ENCODE data around the gene OPA3.

DNA sequence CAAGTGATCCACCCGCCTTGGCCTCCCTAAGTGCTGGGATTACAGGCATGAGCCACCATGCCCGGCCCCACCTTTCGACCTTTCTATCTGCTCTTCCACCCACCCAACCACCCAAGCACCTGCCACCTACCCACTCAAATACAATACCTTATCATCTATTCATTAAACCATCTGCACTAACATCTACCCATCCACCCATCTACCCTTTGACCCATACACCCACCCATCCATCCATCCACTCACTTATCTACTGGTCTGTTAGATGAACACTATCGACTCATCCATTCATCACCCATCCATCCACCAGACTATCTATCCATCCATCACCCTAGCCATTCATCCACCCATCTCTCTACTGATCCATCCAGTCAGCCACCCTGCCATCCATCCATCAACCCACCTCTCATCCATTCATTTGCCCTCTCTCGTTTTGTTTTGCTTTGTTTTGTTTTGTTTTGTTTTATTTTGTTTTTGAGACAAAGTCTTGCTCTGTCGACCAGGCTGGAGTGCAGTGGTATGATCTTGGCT, 37.4 kb upstream of the OPA3 start:
- no peak for TF ChIP-seq POLR2A (IDR thresholded peaks at IDR 0.05)
- TF ChIP-seq, protein P1, sequence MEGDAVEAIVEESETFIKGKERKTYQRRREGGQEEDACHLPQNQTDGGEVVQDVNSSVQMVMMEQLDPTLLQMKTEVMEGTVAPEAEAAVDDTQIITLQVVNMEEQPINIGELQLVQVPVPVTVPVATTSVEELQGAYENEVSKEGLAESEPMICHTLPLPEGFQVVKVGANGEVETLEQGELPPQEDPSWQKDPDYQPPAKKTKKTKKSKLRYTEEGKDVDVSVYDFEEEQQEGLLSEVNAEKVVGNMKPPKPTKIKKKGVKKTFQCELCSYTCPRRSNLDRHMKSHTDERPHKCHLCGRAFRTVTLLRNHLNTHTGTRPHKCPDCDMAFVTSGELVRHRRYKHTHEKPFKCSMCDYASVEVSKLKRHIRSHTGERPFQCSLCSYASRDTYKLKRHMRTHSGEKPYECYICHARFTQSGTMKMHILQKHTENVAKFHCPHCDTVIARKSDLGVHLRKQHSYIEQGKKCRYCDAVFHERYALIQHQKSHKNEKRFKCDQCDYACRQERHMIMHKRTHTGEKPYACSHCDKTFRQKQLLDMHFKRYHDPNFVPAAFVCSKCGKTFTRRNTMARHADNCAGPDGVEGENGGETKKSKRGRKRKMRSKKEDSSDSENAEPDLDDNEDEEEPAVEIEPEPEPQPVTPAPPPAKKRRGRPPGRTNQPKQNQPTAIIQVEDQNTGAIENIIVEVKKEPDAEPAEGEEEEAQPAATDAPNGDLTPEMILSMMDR (IDR thresholded peaks at IDR 0.05), result no peak

Data from heart left ventricle (tissue), 13 donors.